SK-N-SH (cell line): Measurements from ENCODE around the gene DNAJC10.

Experiments used
- CHD2 ChIP-seq: fragments of 150-350 bp; IDR thresholded peaks from 2 replicates; pipeline ENCODE4 v1.6.1; 2018; ENCODE audit warnings: low read length; ENCODE audit not compliant: partially characterized antibody
- ELF1 ChIP-seq: IDR thresholded peaks from 2 replicates; pipeline ENCODE4 v1.4.0; 2012
- EP300 ChIP-seq, 2 experiments: IDR thresholded peaks; 2 replicates each; pipeline versions ENCODE4 v1.4.0 to v1.6.1; 2012; ENCODE audit warnings: borderline replicate concordance in 1 of 2, low read depth in 1 of 2, low read length in 1 of 2
- EZH2phosphoT487 ChIP-seq: fragments of 200-600 bp; sonication (generic); IDR thresholded peaks from 2 replicates; pipeline ENCODE4 v1.6.1; 2017; ENCODE audit warnings: low read depth, mixed run types, mild to moderate bottlenecking, antibody characterized with exemption, moderate library complexity, borderline replicate concordance
- FOXJ3 ChIP-seq: sonication (generic); formaldehyde crosslinking; IDR thresholded peaks from 2 replicates; pipeline ENCODE4 v1.5.1; 2020; ENCODE audit warnings: mild to moderate bottlenecking, missing genetic modification reagents
- GABPA ChIP-seq: IDR thresholded peaks from 2 replicates; pipeline ENCODE4 v1.4.0; 2012; ENCODE audit warnings: low read depth, mild to moderate bottlenecking
- POLR2AphosphoS5 ChIP-seq: IDR thresholded peaks from 2 replicates; pipeline ENCODE4 v1.6.1; 2012; ENCODE audit warnings: low read depth, low read length
- RFX5 ChIP-seq: IDR thresholded peaks from 2 replicates; pipeline ENCODE4 v1.6.1; 2012; ENCODE audit warnings: mild to moderate bottlenecking, improper control_type of control experiment, low read length
- TAF1 ChIP-seq: IDR thresholded peaks from 2 replicates; pipeline ENCODE4 v1.6.1; 2012; ENCODE audit warnings: low read depth, mild to moderate bottlenecking, low read length, moderate library complexity, borderline replicate concordance
- TF ChIP-seq, protein P1 (sequence below): fragments of 200-600 bp; sonication (generic); IDR thresholded peaks from 2 replicates; pipeline ENCODE4 v1.6.1; 2017; ENCODE audit warnings: antibody characterized with exemption, mild to moderate bottlenecking, moderate library complexity
- TF ChIP-seq, protein P2 (sequence below): IDR thresholded peaks from 2 replicates; pipeline ENCODE4 v1.4.0; 2012; ENCODE audit warnings: low read depth
- TF ChIP-seq, protein P3 (sequence below): IDR thresholded peaks from 2 replicates; pipeline ENCODE4 v1.4.0; 2012; ENCODE audit warnings: low read depth, borderline replicate concordance

DNA sequence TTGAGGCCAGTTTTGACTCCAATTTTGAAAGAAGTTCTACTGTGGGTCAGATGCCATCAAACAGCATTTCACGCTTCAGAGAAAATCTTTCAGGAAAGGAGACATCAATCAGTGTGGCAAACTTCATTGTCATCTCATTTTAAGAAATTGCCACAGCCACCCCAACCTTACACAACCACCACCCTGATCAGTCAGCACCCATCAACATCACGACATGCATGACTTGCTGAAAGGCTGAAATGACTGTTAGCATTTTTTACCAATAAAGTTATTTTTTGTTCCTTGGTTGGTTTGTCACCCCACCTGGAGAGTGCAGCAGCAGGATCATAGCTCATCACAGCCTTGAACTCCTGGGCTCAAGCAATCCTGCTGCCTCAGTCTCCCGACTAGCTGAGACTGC, 10.4 kb downstream of the DNAJC10 start:
- TF ChIP-seq, protein P1, sequence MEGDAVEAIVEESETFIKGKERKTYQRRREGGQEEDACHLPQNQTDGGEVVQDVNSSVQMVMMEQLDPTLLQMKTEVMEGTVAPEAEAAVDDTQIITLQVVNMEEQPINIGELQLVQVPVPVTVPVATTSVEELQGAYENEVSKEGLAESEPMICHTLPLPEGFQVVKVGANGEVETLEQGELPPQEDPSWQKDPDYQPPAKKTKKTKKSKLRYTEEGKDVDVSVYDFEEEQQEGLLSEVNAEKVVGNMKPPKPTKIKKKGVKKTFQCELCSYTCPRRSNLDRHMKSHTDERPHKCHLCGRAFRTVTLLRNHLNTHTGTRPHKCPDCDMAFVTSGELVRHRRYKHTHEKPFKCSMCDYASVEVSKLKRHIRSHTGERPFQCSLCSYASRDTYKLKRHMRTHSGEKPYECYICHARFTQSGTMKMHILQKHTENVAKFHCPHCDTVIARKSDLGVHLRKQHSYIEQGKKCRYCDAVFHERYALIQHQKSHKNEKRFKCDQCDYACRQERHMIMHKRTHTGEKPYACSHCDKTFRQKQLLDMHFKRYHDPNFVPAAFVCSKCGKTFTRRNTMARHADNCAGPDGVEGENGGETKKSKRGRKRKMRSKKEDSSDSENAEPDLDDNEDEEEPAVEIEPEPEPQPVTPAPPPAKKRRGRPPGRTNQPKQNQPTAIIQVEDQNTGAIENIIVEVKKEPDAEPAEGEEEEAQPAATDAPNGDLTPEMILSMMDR, result no peak
- TF ChIP-seq RFX5, result no peak
- TF ChIP-seq CHD2, result no peak
- no peak for TF ChIP-seq EP300 (IDR thresholded peaks at IDR 0.05; ENCODE audit: borderline replicate concordance in 1 of 2, low read depth in 1 of 2, low read length in 1 of 2)
- TF ChIP-seq TAF1, result no peak
- TF ChIP-seq GABPA, result no peak
- TF ChIP-seq, protein P2, sequence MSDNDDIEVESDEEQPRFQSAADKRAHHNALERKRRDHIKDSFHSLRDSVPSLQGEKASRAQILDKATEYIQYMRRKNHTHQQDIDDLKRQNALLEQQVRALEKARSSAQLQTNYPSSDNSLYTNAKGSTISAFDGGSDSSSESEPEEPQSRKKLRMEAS, result no peak
- TF ChIP-seq ELF1, result no peak
- TF ChIP-seq EZH2phosphoT487, result no peak
- TF ChIP-seq FOXJ3 (CRISPR knock-in tag), result no peak
- TF ChIP-seq POLR2AphosphoS5, result no peak
- TF ChIP-seq, protein P3, sequence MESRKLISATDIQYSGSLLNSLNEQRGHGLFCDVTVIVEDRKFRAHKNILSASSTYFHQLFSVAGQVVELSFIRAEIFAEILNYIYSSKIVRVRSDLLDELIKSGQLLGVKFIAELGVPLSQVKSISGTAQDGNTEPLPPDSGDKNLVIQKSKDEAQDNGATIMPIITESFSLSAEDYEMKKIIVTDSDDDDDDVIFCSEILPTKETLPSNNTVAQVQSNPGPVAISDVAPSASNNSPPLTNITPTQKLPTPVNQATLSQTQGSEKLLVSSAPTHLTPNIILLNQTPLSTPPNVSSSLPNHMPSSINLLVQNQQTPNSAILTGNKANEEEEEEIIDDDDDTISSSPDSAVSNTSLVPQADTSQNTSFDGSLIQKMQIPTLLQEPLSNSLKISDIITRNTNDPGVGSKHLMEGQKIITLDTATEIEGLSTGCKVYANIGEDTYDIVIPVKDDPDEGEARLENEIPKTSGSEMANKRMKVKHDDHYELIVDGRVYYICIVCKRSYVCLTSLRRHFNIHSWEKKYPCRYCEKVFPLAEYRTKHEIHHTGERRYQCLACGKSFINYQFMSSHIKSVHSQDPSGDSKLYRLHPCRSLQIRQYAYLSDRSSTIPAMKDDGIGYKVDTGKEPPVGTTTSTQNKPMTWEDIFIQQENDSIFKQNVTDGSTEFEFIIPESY, result no peak
